ENCODE measurements around the gene CD84. TPM values are rescaled to one million over a fixed set of nuclear protein-coding genes. Genes with fewer than 3 reads are reported as not detected.
"Not testable (repeated sequence)": the region's sequence is repeated elsewhere in the genome, so short reads cannot be mapped to it uniquely, and the experiment has no call there.

The CD84 gene
- not detected for polyA plus RNA-seq (2013, experiment 1 of 2)
- not detected for polyA plus RNA-seq (2013, experiment 2 of 2)

- Histone ChIP-seq H3K36me3 (ENCODE audit: control insufficient read depth in 1 of 2, insufficient read depth in 2 of 2, low read depth in 1 of 2, low read length in 2 of 2) (no peaks in the 10 kb centered on the region), H3K4ac (ENCODE audit: low read depth in 1 of 2, low read length in 2 of 2) (no peak within 1 kb of the TSS), H2AK5ac (ENCODE audit: low read length, severe bottlenecking) (no peak within 1 kb of the TSS), H3K4me3 (ENCODE audit: insufficient read depth in 1 of 2, low read depth in 1 of 2, low read length in 2 of 2) (no peak within 1 kb of the TSS), H2BK5ac (ENCODE audit: low read depth, low read length, poor library complexity, severe bottlenecking) (no peak within 1 kb of the TSS), H2BK12ac (ENCODE audit: low read length in 2 of 2) (no peak within 1 kb of the TSS), H2BK15ac (ENCODE audit: low read depth, poor library complexity, severe bottlenecking) (no peak within 1 kb of the TSS), H3K4me2 (ENCODE audit: low read length, poor library complexity, severe bottlenecking) (no peak within 1 kb of the TSS), H3K9ac (ENCODE audit: low read length) (no peak within 1 kb of the TSS), H4K91ac (ENCODE audit: low read length) (no peak within 1 kb of the TSS), H3K9me3 (ENCODE audit: control insufficient read depth, low read length) (no peaks in the 10 kb centered on the region), H4K8ac (ENCODE audit: low read length) (no peak within 1 kb of the TSS), H3K27ac (ENCODE audit: low read length, poor library complexity, severe bottlenecking) (no peak within 1 kb of the TSS), H2BK120ac (ENCODE audit: low read depth, low read length) (no peak within 1 kb of the TSS), H2AFZ (ENCODE audit: low read depth, low read length) (no peak within 1 kb of the TSS), H3K79me1 (replicated peaks; ENCODE audit: low read length, poor library complexity, severe bottlenecking) (no peaks in the 10 kb centered on the region), H3K23ac (ENCODE audit: low read length in 2 of 2) (no peak within 1 kb of the TSS), H3K14ac (ENCODE audit: low read length in 2 of 2) (no peak within 1 kb of the TSS), H3K4me1 (ENCODE audit: control insufficient read depth, insufficient read depth, low read depth, low read length) (no peaks in the 10 kb centered on the region), H3K18ac (ENCODE audit: low read depth in 1 of 2, low read length in 2 of 2) (no peak within 1 kb of the TSS), H3K27me3 (ENCODE audit: control insufficient read depth in 1 of 2, insufficient read depth in 1 of 2, low read length in 2 of 2) (no peaks in the 10 kb centered on the region)
- 90% methylated on average over 2 of the region's 3 CpGs for WGBS
- no peak for DNase-seq
These were observed at the start of gene CD84 for GRCh38 chr1:160579216-160579701. Gene CD84 (minus strand): TSS chr1:160579496. CDS start chr1:160579437, 59 bp downstream.

DNA sequence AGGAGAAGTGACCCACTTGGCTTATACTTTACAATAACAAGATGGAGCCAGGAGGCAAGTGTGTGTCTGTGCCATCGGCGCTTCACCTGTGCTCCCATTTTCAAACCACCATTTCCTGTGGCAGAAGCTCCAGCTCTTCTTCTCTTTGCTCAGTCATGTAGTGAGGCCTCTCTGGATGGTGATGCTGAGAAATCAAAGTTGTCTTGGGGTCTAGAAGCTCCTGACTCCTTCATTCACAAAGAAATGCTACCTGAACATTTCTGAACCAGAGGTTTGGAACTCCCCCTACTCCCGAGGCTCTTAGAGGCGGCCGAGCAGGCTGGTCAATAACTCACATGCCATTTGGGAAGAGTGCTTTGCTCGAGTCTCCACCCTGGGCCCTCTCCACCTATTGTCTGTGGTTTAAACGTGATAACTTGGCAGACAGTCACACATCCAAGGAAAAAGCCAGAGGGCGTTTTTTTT is 49.5 kb upstream of the CD84 start:
- WGBS, result 86% methylated on average over 6 of the region's 8 CpGs
- H3K27ac ChIP-seq (ENCODE audit: low read length, poor library complexity, severe bottlenecking), result no peak overlapping the region
- H3K4ac ChIP-seq (ENCODE audit: low read depth in 1 of 2, low read length in 2 of 2), result no peak overlapping the region
- no peak overlapping the region for H2AFZ ChIP-seq (ENCODE audit: low read depth, low read length)
- peaks cover 3 to 4% of the 10 kb centered on the region in 2 experiments for H3K27me3 ChIP-seq (ENCODE audit: control insufficient read depth in 1 of 2, insufficient read depth in 1 of 2, low read length in 2 of 2)
- no peak overlapping the region for H3K4me2 ChIP-seq (ENCODE audit: low read length, poor library complexity, severe bottlenecking)
- no peak overlapping the region for H3K23ac ChIP-seq (ENCODE audit: low read length in 2 of 2)
- H3K18ac ChIP-seq (ENCODE audit: low read depth in 1 of 2, low read length in 2 of 2), result no peak overlapping the region
- no peak overlapping the region for H2BK12ac ChIP-seq (ENCODE audit: low read length in 2 of 2)
- no peak overlapping the region for H3K9ac ChIP-seq (ENCODE audit: low read length)
- H2BK15ac ChIP-seq (ENCODE audit: low read depth, poor library complexity, severe bottlenecking), result no peak overlapping the region
- H3K4me3 ChIP-seq (ENCODE audit: insufficient read depth in 1 of 2, low read depth in 1 of 2, low read length in 2 of 2), result no peak overlapping the region
- no peak for DNase-seq
- no peaks in the 10 kb centered on the region for H3K79me1 ChIP-seq (replicated peaks; ENCODE audit: low read length, poor library complexity, severe bottlenecking)
- H3K36me3 ChIP-seq (ENCODE audit: control insufficient read depth in 1 of 2, insufficient read depth in 2 of 2, low read depth in 1 of 2, low read length in 2 of 2), result no peaks in the 10 kb centered on the region
- no peaks in the 10 kb centered on the region for H3K9me3 ChIP-seq (ENCODE audit: control insufficient read depth, low read length)
- H2AK5ac ChIP-seq (ENCODE audit: low read length, severe bottlenecking), result no peak overlapping the region
- H4K8ac ChIP-seq (ENCODE audit: low read length), result no peak overlapping the region
- peaks cover 1% of the 10 kb centered on the region for H3K4me1 ChIP-seq (ENCODE audit: control insufficient read depth, insufficient read depth, low read depth, low read length)
- H4K91ac ChIP-seq (ENCODE audit: low read length), result no peak overlapping the region
- no peak overlapping the region for H2BK120ac ChIP-seq (ENCODE audit: low read depth, low read length)
- H3K14ac ChIP-seq (ENCODE audit: low read length in 2 of 2), result no peak overlapping the region
- H2BK5ac ChIP-seq (ENCODE audit: low read depth, low read length, poor library complexity, severe bottlenecking), result no peak overlapping the region

DNA sequence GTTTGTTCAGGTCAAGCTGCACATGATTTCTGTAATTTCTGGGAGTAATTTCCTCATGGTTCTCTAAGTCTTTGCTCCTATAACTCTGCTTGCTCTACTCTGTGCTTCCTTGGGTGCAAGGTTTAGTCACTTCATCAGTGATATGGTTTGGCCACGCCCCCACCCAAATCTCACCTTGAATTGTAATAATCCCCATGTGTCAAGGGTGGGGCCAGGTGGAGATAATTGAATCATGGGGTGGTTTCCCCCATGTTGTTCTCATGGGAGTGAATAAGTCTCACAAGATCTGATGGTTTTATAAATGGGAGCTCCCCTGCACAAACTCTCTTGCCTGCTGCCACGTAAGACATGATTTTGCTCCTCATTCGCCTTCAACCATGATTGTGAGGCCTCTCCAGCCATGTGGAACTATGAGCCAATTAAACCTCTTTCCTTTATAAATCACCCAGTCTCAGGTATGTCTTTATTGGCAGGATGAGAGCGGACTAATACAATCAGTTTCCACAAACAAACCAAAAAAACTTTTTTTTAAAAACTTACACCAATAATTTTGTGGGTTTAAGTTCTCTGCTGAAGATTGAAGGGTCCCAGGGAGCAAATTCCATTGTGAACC is 48.5 kb upstream of the CD84 start:
- not testable (repeated sequence) for H3K27ac ChIP-seq (ENCODE audit: low read length, poor library complexity, severe bottlenecking); H3K4me2 ChIP-seq (ENCODE audit: low read length, poor library complexity, severe bottlenecking); H2BK5ac ChIP-seq (ENCODE audit: low read depth, low read length, poor library complexity, severe bottlenecking); DNase-seq; H2BK12ac ChIP-seq (ENCODE audit: low read length in 2 of 2); H3K18ac ChIP-seq (ENCODE audit: low read depth in 1 of 2, low read length in 2 of 2); H3K4ac ChIP-seq (ENCODE audit: low read depth in 1 of 2, low read length in 2 of 2); H3K79me1 ChIP-seq (replicated peaks; ENCODE audit: low read length, poor library complexity, severe bottlenecking); H3K27me3 ChIP-seq (ENCODE audit: control insufficient read depth in 1 of 2, insufficient read depth in 1 of 2, low read length in 2 of 2); H3K4me1 ChIP-seq (ENCODE audit: control insufficient read depth, insufficient read depth, low read depth, low read length); H4K8ac ChIP-seq (ENCODE audit: low read length); H2BK120ac ChIP-seq (ENCODE audit: low read depth, low read length); H3K4me3 ChIP-seq (ENCODE audit: insufficient read depth in 1 of 2, low read depth in 1 of 2, low read length in 2 of 2); H2AK5ac ChIP-seq (ENCODE audit: low read length, severe bottlenecking); H2BK15ac ChIP-seq (ENCODE audit: low read depth, poor library complexity, severe bottlenecking); H3K36me3 ChIP-seq (ENCODE audit: control insufficient read depth in 1 of 2, insufficient read depth in 2 of 2, low read depth in 1 of 2, low read length in 2 of 2); H3K23ac ChIP-seq (ENCODE audit: low read length in 2 of 2); H2AFZ ChIP-seq (ENCODE audit: low read depth, low read length); H3K14ac ChIP-seq (ENCODE audit: low read length in 2 of 2); H4K91ac ChIP-seq (ENCODE audit: low read length); H3K9ac ChIP-seq (ENCODE audit: low read length); H3K9me3 ChIP-seq (ENCODE audit: control insufficient read depth, low read length)
- 89% methylated on average over 2 of the region's 4 CpGs for WGBS

- H3K27me3 ChIP-seq (ENCODE audit: control insufficient read depth in 1 of 2, insufficient read depth in 1 of 2, low read length in 2 of 2), result peaks cover 3 to 4% of the 10 kb centered on the region in 2 experiments
- H3K36me3 ChIP-seq (ENCODE audit: control insufficient read depth in 1 of 2, insufficient read depth in 2 of 2, low read depth in 1 of 2, low read length in 2 of 2), result no peaks in the 10 kb centered on the region
- no peak overlapping the region for H2AK5ac ChIP-seq (ENCODE audit: low read length, severe bottlenecking)
- H3K79me1 ChIP-seq (replicated peaks; ENCODE audit: low read length, poor library complexity, severe bottlenecking), result no peaks in the 10 kb centered on the region
- H3K23ac ChIP-seq (ENCODE audit: low read length in 2 of 2), result no peak overlapping the region
- no peaks in the 10 kb centered on the region for H3K9me3 ChIP-seq (ENCODE audit: control insufficient read depth, low read length)
- no peak overlapping the region for H3K4me2 ChIP-seq (ENCODE audit: low read length, poor library complexity, severe bottlenecking)
- no peak overlapping the region for H3K14ac ChIP-seq (ENCODE audit: low read length in 2 of 2)
- no peak overlapping the region for H4K91ac ChIP-seq (ENCODE audit: low read length)
- H3K9ac ChIP-seq (ENCODE audit: low read length), result no peak overlapping the region
- H2AFZ ChIP-seq (ENCODE audit: low read depth, low read length), result no peak overlapping the region
- peaks cover 1% of the 10 kb centered on the region for H3K4me1 ChIP-seq (ENCODE audit: control insufficient read depth, insufficient read depth, low read depth, low read length)
- H4K8ac ChIP-seq (ENCODE audit: low read length), result no peak overlapping the region
- no peak overlapping the region for H3K4me3 ChIP-seq (ENCODE audit: insufficient read depth in 1 of 2, low read depth in 1 of 2, low read length in 2 of 2)
- no peak overlapping the region for H3K27ac ChIP-seq (ENCODE audit: low read length, poor library complexity, severe bottlenecking)
- H2BK5ac ChIP-seq (ENCODE audit: low read depth, low read length, poor library complexity, severe bottlenecking), result no peak overlapping the region
- H2BK15ac ChIP-seq (ENCODE audit: low read depth, poor library complexity, severe bottlenecking), result no peak overlapping the region
- H3K4ac ChIP-seq (ENCODE audit: low read depth in 1 of 2, low read length in 2 of 2), result no peak overlapping the region
- H3K18ac ChIP-seq (ENCODE audit: low read depth in 1 of 2, low read length in 2 of 2), result no peak overlapping the region
- H2BK12ac ChIP-seq (ENCODE audit: low read length in 2 of 2), result no peak overlapping the region
- DNase-seq, result no peak
- 100% methylated on average over 1 of the region's 1 CpG for WGBS
- no peak overlapping the region for H2BK120ac ChIP-seq (ENCODE audit: low read depth, low read length)
These were observed 47.4 kb upstream of the CD84 start for GRCh38 chr1:160626509-160627342.
